Heart left ventricle (tissue), 16 donors: ENCODE results near the gene NTM. TPM values are rescaled to one million over a fixed set of nuclear protein-coding genes. Genes with fewer than 3 reads are reported as not detected.
"Not testable (repeated sequence)": the region's sequence is repeated elsewhere in the genome, so short reads cannot be mapped to it uniquely, and the experiment has no call there.

Experiments used
- ATAC-seq, 4 donors: fragments of 200-7000 bp; cut with Tn5 transposase; one replicate each; pipeline ENCODE4 v1.9.1; 2020 to 2022; ENCODE audit warnings: moderate library complexity in 4 of 4, mild to moderate bottlenecking in 3 of 4, moderate number of reproducible peaks in 1 of 4
- DNase-seq, 5 donors: peaks; one replicate each; pipeline ENCODE4 v3.0.0-alpha.2; 2020
- H3K27ac ChIP-seq, 12 donors: fragments of 200-600 bp; sonication (generic) in 4 of 12; one replicate each; pipeline versions ENCODE4 v1.5.0 to v1.8.0; 2016 to 2022; ENCODE audit warnings: mild to moderate bottlenecking in 2 of 12
- H3K27me3 ChIP-seq, 9 donors: fragments of 200-600 bp; sonication (generic) in 2 of 9; one replicate each; pipeline versions ENCODE4 v1.5.1 to v1.8.0; 2016 to 2022; ENCODE audit warnings: mild to moderate bottlenecking in 3 of 9
- H3K36me3 ChIP-seq, 9 donors: fragments of 200-600 bp; sonication (generic) in 2 of 9; one replicate each; pipeline versions ENCODE4 v1.5.0 to v1.8.0; 2018 to 2022; ENCODE audit warnings: mild to moderate bottlenecking in 2 of 9
- H3K4me1 ChIP-seq, 12 donors: fragments of 200-600 bp; sonication (generic) in 4 of 12; one replicate each; pipeline versions ENCODE4 v1.5.0 to v1.8.0; 2016 to 2022; ENCODE audit warnings: mild to moderate bottlenecking in 3 of 12
- H3K4me3 ChIP-seq, 12 donors: fragments of 200-600 bp; sonication (generic) in 4 of 12; one replicate each; pipeline versions ENCODE4 v1.5.0 to v1.8.0; 2017 to 2022; ENCODE audit warnings: mild to moderate bottlenecking in 9 of 12, moderate library complexity in 4 of 12
- H3K9me3 ChIP-seq, 12 donors: fragments of 200-600 bp; sonication (generic) in 4 of 12; one replicate each; pipeline versions ENCODE4 v1.5.0 to v1.8.0; 2016 to 2022; ENCODE audit warnings: mild to moderate bottlenecking in 1 of 12
- POLR2A ChIP-seq, 2 donors: fragments of 450-650 bp; IDR thresholded peaks; one replicate each; pipeline ENCODE4 v1.6.1; 2017; ENCODE audit warnings: antibody characterized with exemption in 2 of 2, mild to moderate bottlenecking in 2 of 2, moderate library complexity in 2 of 2
- WGBS, 4 donors: extraction: QIAGEN DNeasy Blood & Tissue Kit in 2 of 4; methylation state at CpG; one replicate each; pipeline versions ENCODE4 v1.1.5 to v1.1.7; 2013 to 2018; 5-methylcytosine and 5-hydroxymethylcytosine counted together
- intact Hi-C, 10 donors: fragments of 100-400 bp; cut with DNase I; formaldehyde crosslinking; loops; one replicate each; pipeline versions ENCODE4 v1.11.1 to v1.14.2; 2022
- polyA plus RNA-seq, 2 donors: library from polyadenylated mRNA; stranded (reverse); fragments of 200-250 nt; gene quantifications; one replicate each; pipeline ENCODE4 v1.2.3, GENCODE V29; 2013
- total RNA-seq, 9 donors: library from RNA; depleted of rRNA in 2 of 9; stranded (reverse); fragments of >200 nt in 2 of 9; fragmentation: NEBNext Ultra II Directional in 3 of 9; extraction: Animal tissue kit (Norgen Biotek cat#: 25700) in 3 of 9; gene quantifications; one replicate each; pipeline versions ENCODE4 v1.1.0 to v1.2.4, GENCODE V29; 2016 to 2023
- TF ChIP-seq, protein P1 (sequence below), 12 donors: fragments of 200-600 bp; sonication (generic) in 4 of 12; IDR thresholded peaks; one replicate each; pipeline versions ENCODE4 v1.5.0 to v1.8.0; 2018 to 2022; ENCODE audit warnings: antibody characterized with exemption in 12 of 12, mild to moderate bottlenecking in 5 of 12
- donor health status: ischemic (EF 13 %, LVEDD 7.1; RV severe dilation, severe dysfunction).
- donor health status: healthy with polysubstance abuse.
- donor health status: DM: no; HTN: yes; CAD: no.
- donor health status: DM: no; HTN: no; CAD: no.
- donor health status: ischemic (EF 25% LVEDD 6.9; RV normal size, moderate dysfunction).
- donor health status: ischemic (EF 25% LVEDD 5.7; RV mildly dilated, moderate dysfunction).
- donor health status: healthy.
- donor health status: DM: yes; HTN: yes; CAD: no.
- donor health status: ischemic (EF 35%, LVEDD 5.7; RV mildly dilated, moderate dysfunction).
- donor health status: nonischemic (EF 11% LVEDD 7.7; RV severe dilation, severe dysfunction).
- donor health status: DM: yes; HTN: yes; CAD: no.
- donor health status: PGD.
- donor health status: ischemic (EF 29% LVEDD 5.4; RV normal size, mild dysfunction).
- donor health status: nonischemic (EF 23%, LVEDD 6.1; RV moderate dilation, normal function).

Gene NTM
- total and polyA plus RNA-seq, 11 donors: 0.40 to 7.7 (median 1.5) TPM

DNA sequence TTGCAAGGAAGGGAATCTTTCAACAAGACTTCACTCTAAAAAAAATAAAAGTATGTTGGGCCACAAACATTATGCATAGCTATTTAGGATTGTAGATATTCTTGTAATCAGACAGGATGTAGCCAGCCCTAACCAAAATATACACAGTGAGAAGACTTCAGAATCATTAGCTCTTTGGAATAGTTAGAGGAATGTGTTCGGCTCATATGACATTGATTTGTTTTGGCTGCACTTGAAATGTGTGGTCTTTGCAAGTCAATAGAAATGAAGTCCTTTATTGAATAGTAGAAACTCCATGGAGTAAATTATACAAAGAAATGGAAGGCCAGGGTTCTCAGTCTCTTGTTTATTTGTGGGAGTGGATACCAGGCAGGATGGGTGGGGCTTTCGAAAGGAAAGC is 692.1 kb downstream of the NTM start:
- Histone ChIP-seq H3K4me1 (peaks cover 0 to 8% (median 0%) of the 10 kb centered on the region in 12 donors), H3K27me3 (no peaks in the 10 kb centered on the region), H3K9me3 (peaks cover 0 to 13% (median 0%) of the 10 kb centered on the region in 12 donors), H3K27ac (no peak overlapping the region), H3K4me3 (no peak overlapping the region), H3K36me3 (no peaks in the 10 kb centered on the region)
- DNase-seq (no peak), ATAC-seq (no peak)
- intact Hi-C loops: no loop called here
- WGBS, 4 donors: 61 to 72% (median 68%) methylated on average over 2 of the region's 2 CpGs
- TF ChIP-seq POLR2A (IDR thresholded peaks at IDR 0.05): no peak

DNA sequence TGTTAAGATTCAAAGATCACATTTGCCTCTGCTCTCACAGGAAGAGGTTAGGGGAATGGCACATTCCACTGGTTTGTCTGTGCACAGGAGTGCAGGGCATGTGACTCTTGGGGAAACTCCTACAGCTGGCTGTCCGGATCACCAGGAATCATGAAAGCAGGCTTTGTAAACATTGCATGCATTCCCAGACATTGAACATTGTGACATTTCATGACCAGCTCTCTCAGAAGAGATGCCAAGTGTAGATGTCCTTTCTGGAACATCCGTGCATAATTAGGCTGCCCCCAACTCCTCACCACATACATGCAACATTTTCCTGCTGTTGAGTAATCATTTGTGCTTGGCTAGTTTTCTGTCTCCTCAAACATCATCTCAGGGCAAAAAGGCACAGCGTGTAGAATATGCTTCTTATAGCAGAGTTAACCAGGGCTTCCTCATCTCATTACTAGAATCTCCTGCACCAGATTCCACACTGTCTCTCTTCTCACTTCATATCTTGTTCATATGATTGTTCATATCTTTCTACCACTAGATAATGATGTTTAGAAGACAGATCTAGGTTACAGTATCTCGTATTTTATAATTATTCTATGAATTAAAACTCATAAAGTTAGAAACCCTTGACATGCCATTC is 694.7 kb downstream of the NTM start:
- H3K4me3 ChIP-seq: no peak overlapping the region
- no peaks in the 10 kb centered on the region for H3K36me3 ChIP-seq
- ATAC-seq: peak in 2 of 4 donors; percentile 42 to 53
- intact Hi-C loops: no loop called here
- no peak overlapping the region for H3K27ac ChIP-seq
- DNase-seq: no peak
- TF ChIP-seq, protein P1, sequence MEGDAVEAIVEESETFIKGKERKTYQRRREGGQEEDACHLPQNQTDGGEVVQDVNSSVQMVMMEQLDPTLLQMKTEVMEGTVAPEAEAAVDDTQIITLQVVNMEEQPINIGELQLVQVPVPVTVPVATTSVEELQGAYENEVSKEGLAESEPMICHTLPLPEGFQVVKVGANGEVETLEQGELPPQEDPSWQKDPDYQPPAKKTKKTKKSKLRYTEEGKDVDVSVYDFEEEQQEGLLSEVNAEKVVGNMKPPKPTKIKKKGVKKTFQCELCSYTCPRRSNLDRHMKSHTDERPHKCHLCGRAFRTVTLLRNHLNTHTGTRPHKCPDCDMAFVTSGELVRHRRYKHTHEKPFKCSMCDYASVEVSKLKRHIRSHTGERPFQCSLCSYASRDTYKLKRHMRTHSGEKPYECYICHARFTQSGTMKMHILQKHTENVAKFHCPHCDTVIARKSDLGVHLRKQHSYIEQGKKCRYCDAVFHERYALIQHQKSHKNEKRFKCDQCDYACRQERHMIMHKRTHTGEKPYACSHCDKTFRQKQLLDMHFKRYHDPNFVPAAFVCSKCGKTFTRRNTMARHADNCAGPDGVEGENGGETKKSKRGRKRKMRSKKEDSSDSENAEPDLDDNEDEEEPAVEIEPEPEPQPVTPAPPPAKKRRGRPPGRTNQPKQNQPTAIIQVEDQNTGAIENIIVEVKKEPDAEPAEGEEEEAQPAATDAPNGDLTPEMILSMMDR (IDR thresholded peaks at IDR 0.05): no peak
- TF ChIP-seq POLR2A (IDR thresholded peaks at IDR 0.05): no peak
- H3K27me3 ChIP-seq: no peaks in the 10 kb centered on the region
- 51 to 60% (median 56%) methylated on average over 4 of the region's 4 CpGs for WGBS, 4 donors
- H3K9me3 ChIP-seq: peaks cover 0 to 13% (median 0%) of the 10 kb centered on the region in 12 donors
- H3K4me1 ChIP-seq: no peaks in the 10 kb centered on the region

DNA sequence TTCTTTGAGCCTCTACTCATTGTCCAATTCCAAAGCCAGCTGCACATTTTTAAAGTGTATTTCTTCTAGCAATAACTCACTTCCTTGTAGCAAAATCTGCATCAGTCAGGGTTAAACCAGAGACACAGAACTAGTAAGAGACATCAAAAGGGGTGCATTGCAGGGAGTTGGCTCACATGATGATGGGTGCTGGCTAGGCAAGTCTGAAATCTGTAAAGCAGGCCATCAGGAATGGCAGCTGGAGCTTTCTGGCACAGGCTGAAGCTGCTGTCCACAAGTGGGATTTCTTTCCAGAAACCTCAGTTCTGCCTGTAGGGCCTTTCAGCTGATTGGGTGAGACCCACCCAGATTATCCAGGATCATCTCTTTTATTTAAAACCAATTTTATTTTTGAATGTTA is 698.1 kb downstream of the NTM start:
- intact Hi-C loops: no loop called here
- H3K9me3 ChIP-seq: peaks cover 0 to 13% (median 0%) of the 10 kb centered on the region in 12 donors
- no peak for TF ChIP-seq POLR2A (IDR thresholded peaks at IDR 0.05)
- TF ChIP-seq, protein P1 (IDR thresholded peaks at IDR 0.05): no peak

DNA sequence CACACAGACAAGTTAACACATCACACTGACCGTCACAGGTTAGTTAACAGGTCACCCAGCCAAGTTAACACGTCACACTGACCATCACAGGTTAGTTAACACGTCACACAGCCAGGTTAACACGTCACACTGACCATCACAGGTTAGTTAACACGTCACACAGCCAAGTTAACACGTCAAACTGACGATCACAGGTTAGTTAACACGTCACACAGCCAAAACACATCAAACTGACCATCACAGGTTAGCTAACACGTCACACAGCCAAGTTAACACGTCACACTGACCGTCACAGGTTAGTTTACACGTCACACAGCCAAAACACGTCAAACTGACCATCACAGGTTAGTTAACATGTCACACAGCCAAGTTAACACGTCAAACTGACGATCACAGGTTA is 699.2 kb downstream of the NTM start:
- H3K27ac ChIP-seq, DNase-seq, H3K27me3 ChIP-seq, intact Hi-C loops, ATAC-seq, H3K36me3 ChIP-seq, H3K4me3 ChIP-seq: not testable (repeated sequence)
- 89 to 93% (median 92%) methylated on average over 15 of the region's 15 CpGs for WGBS, 4 donors
- H3K4me1 ChIP-seq: peaks cover 0 to 16% (median 0%) of the 10 kb centered on the region in 12 donors
- peaks cover 0 to 13% (median 0%) of the 10 kb centered on the region in 12 donors for H3K9me3 ChIP-seq

More for the DNA sequence above, 698.1 kb downstream of the NTM start:
- H3K4me1 ChIP-seq: peaks cover 0 to 16% (median 0%) of the 10 kb centered on the region in 12 donors
- H3K36me3 ChIP-seq: no peaks in the 10 kb centered on the region
- DNase-seq (no peak), ATAC-seq (no peak)
- H3K4me3 ChIP-seq: no peak overlapping the region
- no peak overlapping the region for H3K27ac ChIP-seq
- no peaks in the 10 kb centered on the region for H3K27me3 ChIP-seq

DNA sequence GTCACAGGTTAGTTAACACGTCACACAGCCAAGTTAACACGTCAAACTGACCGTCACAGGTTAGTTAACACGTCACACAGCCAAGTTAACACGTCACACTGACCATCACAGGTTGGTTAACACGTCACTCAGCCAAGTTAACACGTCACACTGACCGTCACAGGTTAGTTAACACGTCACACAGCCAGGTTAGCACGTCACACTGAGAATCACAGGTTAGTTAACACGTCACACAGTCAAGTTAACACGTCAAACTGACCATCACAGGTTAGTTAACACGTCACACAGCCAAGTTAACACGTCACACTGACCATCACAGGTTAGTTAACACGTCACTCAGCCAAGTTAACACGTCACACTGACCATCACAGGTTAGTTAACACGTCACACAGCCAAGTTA is 700.5 kb downstream of the NTM start:
- 94 to 98% (median 96%) methylated on average over 11 to 17 of the region's 17 CpGs for WGBS, 4 donors
- Histone ChIP-seq H3K4me1 (peaks cover 0 to 19% (median 0%) of the 10 kb centered on the region in 12 donors), H3K9me3 (peaks cover 0 to 13% (median 0%) of the 10 kb centered on the region in 12 donors)
- H3K36me3 ChIP-seq, DNase-seq, ATAC-seq, intact Hi-C loops, H3K27ac ChIP-seq, H3K27me3 ChIP-seq, H3K4me3 ChIP-seq: not testable (repeated sequence)
